ENCODE results near the gene TPT1.

The TPT1 gene

DNA sequence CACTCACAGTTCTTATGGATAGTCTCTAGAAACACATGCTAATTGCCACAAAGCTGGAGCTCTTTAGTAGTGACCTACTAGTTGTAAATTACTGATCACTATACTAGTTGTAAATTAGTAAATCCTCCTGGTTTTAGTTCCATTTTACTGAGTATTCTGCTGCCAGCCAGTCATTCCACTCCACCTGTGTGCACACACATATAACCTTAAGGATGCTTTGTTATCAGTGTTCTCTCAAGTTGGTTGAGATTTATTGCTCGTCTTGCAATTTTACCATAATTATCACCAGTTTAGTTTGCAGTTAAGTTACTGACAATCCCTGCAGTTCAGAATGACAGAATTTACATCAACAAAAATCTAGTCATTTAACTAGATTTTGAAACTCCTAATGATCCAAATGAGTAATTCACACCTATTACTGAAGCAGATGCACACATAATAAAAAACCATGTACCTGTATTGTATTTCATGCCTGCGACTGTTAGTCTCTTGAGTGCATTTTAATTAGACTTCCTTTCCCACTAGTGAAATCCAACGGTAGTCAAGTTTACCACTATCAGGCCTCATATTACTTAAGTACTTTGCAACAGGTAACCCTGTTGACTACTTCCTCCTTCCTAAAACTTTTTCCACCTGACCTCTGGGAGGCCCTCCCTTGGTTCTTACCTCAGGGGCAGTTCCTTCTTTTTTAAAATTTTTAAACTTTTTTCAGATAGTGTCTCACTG lies 7.6 kb downstream of the TPT1 start:
- DNase-seq: no peak

GRCh38 chr13:45332831-45333219 lies 8.2 kb downstream of the TPT1 start:
- DNase-seq: no peak

GRCh38 chr13:45332036-45332830 lies 8.8 kb downstream of the TPT1 start:
- DNase-seq: no peak

DNA sequence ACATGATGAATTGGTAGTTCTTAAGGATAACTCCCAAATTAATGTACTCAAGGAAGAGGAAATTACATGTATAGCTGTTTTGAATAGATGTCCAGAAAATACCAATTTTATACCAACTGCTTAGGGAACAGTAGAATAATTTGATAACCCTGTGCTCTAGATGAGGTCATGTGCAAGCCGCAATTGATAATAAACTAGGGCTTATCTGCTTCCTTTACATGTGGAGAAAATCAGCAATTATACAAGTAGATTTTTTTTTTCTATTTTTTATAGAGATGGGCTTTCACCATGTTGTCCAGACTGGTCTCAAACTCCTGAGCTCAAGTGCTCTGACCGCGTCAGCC lies 9.3 kb downstream of the TPT1 start:
- DNase-seq: no peak

DNA sequence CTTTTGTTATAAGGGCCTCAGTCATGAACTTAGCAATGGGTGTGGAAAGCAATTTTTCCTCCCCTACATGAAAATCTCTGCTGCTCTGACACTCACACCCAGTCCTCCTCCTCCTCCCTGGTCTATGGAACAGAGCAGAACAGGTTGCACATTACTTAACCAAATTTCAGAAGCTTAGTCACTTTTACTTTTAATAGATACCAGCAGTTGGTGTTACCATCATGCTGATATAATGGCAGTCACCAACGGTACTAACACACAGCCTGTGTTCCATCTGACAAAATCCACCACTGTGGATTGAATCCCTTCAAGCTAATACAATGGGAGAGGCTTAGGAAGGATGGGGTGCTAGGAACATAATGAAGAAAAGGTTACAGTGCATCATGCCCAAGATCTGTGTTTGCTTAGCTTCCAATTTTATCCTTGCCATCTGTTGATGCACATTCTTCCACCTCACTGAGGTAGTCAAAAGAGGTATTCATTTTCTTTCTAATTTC lies 9.8 kb downstream of the TPT1 start:
- no peak for DNase-seq

DNA sequence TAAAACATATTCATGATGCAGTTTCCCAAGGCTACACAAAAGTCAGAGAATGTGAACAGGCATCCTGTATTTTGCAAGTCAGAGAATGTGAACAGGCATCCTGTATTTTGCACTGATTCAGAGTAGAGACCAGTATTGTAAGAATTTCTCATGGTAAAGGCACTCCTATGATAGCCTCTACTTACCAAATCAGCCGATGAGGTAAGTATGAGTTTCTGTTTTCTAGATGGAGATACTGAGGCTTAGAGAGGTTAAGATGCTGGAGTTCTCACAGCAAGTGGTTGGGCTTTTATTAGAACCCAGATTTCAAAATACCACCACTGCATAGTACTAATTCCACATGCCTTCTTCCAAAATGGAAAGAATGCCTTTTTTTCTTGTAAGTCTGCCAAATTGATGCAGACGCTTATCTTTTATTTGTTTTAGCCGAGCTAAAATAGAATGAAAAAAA lies 12.3 kb downstream of the TPT1 start:
- no peak for DNase-seq

DNA sequence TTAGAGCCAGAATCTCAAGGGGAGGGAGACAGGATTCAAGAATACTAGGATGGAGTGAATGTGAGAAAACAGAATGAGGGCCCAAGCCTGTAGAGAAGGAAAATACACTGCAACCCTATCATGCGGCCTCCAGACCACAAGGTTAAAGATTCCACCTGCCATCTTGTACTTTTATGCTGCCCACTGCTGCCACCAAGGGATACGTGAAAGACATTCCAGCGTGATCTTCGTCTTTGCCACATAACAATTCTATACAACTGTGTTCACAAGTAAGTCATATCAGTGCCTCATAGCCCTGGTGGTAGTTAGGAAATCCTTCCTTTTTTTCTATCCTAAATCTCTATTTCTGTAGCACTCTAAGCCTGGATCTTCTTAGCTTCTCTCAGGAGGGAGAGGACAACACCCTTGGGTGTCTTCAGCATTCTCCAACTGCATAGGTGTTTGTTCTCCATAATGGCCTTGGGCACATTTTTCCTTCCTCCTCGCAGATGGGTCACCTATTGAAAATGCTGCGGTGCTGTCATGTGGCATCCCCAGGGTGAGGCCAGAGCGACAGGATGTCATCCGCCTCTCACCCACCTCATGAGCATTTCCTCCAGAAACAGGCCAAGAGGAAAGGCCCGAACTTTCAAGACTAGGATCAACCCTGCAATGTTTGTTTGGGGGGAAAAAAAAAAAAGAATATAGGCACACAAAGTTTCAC lies 13.6 kb downstream of the TPT1 start:
- DNase-seq: no peak

GRCh38 chr13:45325806-45326205 lies 15.2 kb downstream of the TPT1 start:
- DNase-seq: peak; percentile 29

DNA sequence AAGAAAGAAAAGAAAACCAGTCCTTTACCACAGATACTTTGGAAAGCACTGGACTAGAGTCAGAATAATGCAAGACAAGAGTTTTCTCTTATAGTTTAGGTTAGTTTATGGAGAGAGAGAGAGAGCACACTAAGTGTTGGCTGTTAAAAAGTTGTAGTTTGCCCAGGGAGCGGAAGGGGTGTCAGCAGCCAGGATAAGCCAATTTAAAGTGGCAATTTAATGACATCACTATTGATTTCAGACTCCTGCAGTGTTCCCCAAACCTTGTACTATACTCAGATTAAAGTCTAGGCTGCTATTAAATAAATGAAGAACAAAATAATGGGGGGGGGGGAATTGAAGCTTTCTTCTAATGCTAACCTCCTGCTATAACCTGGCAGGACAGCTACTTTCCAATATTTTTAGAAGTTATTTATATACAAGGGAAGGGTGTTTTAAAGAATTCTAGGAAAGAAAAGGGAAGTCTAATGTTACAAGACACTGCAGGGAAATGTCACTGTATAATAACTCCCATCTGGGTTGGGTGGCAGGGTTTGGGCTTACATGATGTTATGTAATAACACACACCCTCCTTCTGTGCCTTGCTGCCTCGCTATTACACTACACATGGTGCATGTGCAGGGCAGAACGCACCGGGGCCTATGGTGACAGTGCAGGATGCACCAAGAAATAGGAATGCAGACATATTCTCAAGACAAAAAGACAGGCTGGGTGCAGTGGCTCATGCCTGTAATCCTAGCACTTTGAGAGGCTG lies 19.9 kb downstream of the TPT1 start:
- DNase-seq: no peak

- no peak for DNase-seq
Measured at GRCh38 chr13:45316996-45317395, 24.0 kb downstream of the TPT1 start.

- DNase-seq: peak; percentile 35
Measured at GRCh38 chr13:45316338-45316737, 24.6 kb downstream of the TPT1 start.

DNA sequence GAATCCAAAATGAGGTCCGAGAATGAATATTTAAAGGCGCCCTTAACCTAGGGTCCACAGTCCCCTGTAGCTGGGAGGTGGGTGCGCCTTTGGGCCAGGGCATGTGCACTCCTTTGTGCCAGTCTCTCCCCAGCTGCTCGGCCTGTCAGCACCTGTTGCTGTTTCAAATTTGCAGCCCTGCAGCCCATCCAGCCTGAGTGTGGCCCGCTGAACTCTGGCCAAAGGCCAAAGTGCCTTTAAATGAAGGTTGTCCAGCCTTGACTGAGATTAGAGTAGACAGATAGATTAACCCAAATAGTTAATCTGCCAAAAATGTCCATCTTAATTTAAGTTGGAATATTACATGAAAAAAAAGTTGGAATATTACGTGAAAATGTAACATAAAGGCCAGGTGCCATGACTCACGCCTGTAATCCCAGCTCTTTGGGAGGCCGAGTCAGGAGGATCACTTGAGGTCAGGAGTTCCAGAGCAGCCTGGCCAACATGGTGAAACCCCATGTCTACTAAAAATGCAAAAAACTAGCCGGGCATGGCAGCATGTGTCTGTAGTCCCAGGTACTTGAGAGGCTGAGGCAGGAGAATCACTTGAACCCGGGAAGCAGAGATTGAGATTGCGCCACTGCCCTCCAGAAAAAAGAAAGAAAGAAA lies 25.3 kb downstream of the TPT1 start:
- no peak for DNase-seq

- no peak for DNase-seq
Measured at GRCh38 chr13:45314822-45315221, 26.2 kb downstream of the TPT1 start.

GRCh38 chr13:45310341-45311131 lies 30.4 kb downstream of the TPT1 start:
- no peak for DNase-seq

DNA sequence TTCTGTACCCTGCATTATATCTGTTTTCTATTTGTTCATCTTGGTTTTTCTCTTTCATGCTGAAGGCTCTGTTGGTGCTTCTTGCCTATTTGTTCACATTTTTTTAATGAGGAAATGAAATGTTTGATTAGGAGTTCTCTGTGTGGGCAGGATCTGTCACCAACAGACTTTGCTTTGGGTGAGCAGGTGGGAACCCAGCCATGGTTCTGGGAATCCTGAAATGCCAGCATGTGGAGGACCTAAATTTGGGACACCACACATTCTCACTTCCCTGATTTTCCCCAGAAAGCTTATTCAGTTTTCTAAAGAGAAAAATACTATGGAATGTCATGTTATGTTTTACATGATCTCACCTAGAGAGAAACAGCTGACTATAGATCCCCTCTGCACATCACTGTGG lies 34.0 kb downstream of the TPT1 start:
- no peak for DNase-seq

GRCh38 chr13:45305079-45305478 lies 35.9 kb downstream of the TPT1 start:
- no peak for DNase-seq

DNA sequence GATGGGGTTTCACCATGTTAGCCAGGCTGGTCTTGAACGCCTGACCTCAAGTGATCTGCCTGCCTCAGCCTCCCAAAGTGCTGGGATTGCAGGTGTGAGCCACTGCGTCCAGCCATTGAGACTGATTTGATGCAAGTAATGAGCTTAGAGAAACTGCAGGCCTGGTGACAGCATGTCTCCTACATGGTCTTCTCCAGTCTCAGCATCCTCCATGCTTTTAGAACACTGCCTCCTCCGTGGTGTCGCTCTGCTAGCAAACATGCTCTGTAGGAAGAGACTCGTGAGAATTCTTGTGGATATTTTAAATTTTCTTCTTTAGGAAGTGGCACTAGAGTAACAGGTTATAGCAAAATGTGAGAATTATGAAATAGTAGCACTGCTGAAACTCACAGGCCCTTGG lies 37.1 kb downstream of the TPT1 start:
- no peak for DNase-seq

DNA sequence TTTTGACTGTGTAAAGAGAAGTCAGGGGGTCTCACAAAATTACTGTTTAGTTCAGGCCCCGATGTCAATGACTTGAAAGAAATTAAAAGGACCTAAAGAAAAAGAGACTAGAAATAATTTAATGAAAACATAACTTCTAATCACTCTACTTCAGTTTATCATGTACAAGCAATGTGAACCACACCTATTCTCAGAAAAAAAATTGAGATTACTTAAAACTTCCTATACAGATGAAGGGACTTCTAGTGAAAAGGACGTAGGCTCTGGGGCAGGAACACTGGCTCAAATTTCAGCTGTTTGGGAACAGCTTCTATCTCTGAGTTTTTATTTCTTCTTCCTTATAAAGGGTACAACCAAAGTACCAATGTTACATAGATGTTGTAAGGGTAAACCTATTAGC lies 38.0 kb downstream of the TPT1 start:
- no peak for DNase-seq

DNA sequence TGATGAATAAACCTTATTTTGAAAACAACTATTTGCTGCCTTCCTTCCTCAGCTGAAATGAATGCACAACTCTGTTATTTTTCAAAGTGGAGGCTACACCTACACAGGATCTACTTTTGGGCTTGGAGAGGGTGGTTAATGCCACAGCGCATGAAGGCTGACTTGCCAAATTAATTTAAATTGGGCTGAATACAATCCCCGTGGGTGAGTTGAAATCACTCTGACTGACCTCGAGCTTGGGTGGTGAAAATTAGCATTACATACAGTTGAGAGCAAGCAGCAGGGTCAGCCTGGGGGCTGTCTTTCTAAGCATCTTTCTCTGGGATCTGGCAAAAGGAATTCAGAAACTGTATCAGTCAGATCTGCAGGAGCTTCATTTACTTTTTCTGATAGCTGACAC lies 38.5 kb downstream of the TPT1 start:
- DNase-seq: no peak

DNA sequence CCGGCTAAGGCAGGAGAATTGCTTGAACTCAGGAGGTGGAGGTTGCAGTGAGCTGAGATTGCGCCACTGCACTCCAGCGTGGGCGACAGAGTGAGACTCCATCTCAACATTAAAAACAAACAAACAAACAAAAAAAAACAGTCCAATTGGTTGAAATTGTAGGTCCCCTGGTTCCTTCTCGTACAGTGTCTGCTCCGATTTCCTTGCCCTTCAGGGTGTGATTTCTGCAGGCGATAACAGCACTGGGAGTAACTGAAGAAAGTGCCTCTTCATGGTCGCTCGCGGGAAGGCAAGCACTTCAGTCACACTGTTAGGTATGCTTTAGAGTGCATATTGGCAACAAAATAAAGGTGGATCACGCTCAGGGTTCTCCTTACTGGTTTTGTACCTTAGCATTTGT lies 39.7 kb downstream of the TPT1 start:
- no peak for DNase-seq

DNA sequence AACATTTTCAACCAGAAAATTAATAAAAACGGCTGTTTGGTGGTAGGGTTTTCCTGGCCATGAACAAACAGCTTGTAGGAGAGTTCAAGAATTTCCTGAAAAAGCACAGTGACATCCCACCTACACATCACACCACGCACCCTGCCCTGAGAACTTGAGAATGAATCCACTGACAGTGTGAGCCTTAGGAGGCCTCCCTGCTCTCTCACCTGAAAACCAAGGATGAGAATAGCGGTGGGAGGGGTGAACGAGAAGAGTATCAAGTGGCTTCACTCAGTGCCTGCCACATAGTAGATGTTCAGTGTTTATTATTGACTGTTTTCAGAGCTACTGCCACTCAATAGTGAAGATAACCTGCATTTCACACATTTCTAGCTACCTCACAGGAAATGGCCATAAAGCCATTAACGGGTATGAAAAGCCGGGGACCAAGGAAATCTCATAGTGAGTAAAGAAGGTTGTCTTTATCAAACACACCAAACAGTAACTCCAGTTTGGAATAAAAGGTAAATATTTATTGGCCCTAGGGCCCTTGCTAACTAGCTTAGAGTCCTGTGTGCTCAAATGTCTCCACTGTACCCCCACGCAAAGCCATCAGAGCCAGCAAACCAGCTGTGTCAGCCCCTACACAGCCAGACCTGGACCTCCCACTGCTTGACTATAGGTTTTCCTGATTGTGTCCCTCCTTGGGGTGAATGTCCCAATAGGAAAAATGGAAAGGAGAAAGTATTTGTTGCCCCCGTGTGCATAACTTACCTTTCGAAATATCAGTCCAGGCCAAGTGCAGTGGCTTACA lies 40.6 kb downstream of the TPT1 start:
- DNase-seq: no peak

Data from kidney glomerular epithelial cell (primary cell).